SK-N-SH (cell line): ENCODE results near the gene SRSF6. TPM values are rescaled to one million over a fixed set of nuclear protein-coding genes. Genes with fewer than 3 reads are reported as not detected.

Experiments used
- CTCF ChIA-PET: fragments of 300-600, 350-600 bp; formaldehyde crosslinking; extraction: SDS; loops from one replicate; lab custom pipeline; 2021; lab: Yijun Ruan, JAX
- POLR2A ChIA-PET: fragments of 350-600 bp; sonication (Branson Sonifier 250); formaldehyde crosslinking; extraction: SDS; loops from one replicate; lab custom pipeline; 2020; ENCODE audit warnings: antibody characterized with exemption, inconsistent platforms; lab: Yijun Ruan, JAX
- DNase-seq: peaks from one replicate; pipeline ENCODE4 v3.0.0; 2012
- H2AFZ ChIP-seq: fragments of 200-600 bp; sonication (generic); 2 replicates; pipeline ENCODE4 v1.8.1; 2016; ENCODE audit warnings: antibody characterized with exemption, mild to moderate bottlenecking, low read depth
- H3F3A ChIP-seq: fragments of 200-600 bp; sonication (generic); replicated peaks from 2 replicates; pipeline ENCODE3; 2016; ENCODE audit warnings: antibody characterized with exemption, mild to moderate bottlenecking; ENCODE audit not compliant: insufficient read depth
- H3K27ac ChIP-seq, 2 experiments: fragments of 200-500 bp in 1 of 2; fragments of 200-600 bp in 1 of 2; sonication (Bioruptor generic) in 1 of 2; sonication (generic), shearing (Covaris generic) in 1 of 2; 2 replicates each; pipeline versions ENCODE4 v1.5.1 to v1.6.1; 2014 to 2016; ENCODE audit warnings: low read depth in 2 of 2, inconsistent platforms in 1 of 2, low read length in 1 of 2, mild to moderate bottlenecking in 1 of 2, mixed read lengths in 1 of 2
- H3K27me3 ChIP-seq: fragments of 200-600 bp; sonication (generic), shearing (Covaris generic); 2 replicates; pipeline ENCODE4 v1.6.1; 2016; ENCODE audit warnings: mixed run types; ENCODE audit not compliant: insufficient read depth
- H3K36me3 ChIP-seq, 2 experiments: fragments of 200-500 bp in 1 of 2; fragments of 200-600 bp in 1 of 2; sonication (Bioruptor generic) in 1 of 2; sonication (generic) in 1 of 2; replicated peaks in 1 of 2; 2 replicates each; pipeline versions ENCODE3 to v1.5.1; 2014 to 2016; ENCODE audit warnings: low read length in 1 of 2, mild to moderate bottlenecking in 1 of 2; ENCODE audit not compliant: insufficient read depth in 2 of 2, control insufficient read depth in 1 of 2
- H3K4me1 ChIP-seq, 2 experiments: fragments of 200-500 bp in 1 of 2; fragments of 200-600 bp in 1 of 2; sonication (Bioruptor generic) in 1 of 2; sonication (generic), shearing (Covaris generic) in 1 of 2; 2 replicates each; pipeline versions ENCODE4 v1.5.1 to v1.6.1; 2014 to 2016; ENCODE audit warnings: low read depth in 1 of 2, low read length in 1 of 2, mixed run types in 1 of 2; ENCODE audit not compliant: insufficient read depth in 2 of 2, control insufficient read depth in 1 of 2
- H3K4me2 ChIP-seq: fragments of 200-600 bp; sonication (generic), shearing (Covaris generic); 2 replicates; pipeline ENCODE4 v1.6.1; 2017; ENCODE audit warnings: mixed run types
- H3K4me3 ChIP-seq, 2 experiments: fragments of 200-500 bp in 1 of 2; fragments of 200-600 bp in 1 of 2; sonication (Bioruptor generic) in 1 of 2; sonication (generic), shearing (Covaris generic) in 1 of 2; 2 replicates each; pipeline versions ENCODE4 v1.5.1 to v1.8.1; 2014 to 2016; ENCODE audit warnings: low read depth in 2 of 2, inconsistent platforms in 1 of 2, low read length in 1 of 2, mild to moderate bottlenecking in 1 of 2, mixed read lengths in 1 of 2, moderate library complexity in 1 of 2
- H3K79me2 ChIP-seq: fragments of 200-600 bp; sonication (generic); 2 replicates; pipeline ENCODE4 v1.8.1; 2017; ENCODE audit warnings: mild to moderate bottlenecking; ENCODE audit not compliant: insufficient read depth
- H3K9ac ChIP-seq: fragments of 200-600 bp; sonication (generic); 2 replicates; pipeline ENCODE4 v1.6.1; 2017; ENCODE audit warnings: mixed run types
- H3K9me2 ChIP-seq: fragments of 200-600 bp; sonication (generic); 2 replicates; pipeline ENCODE4 v1.6.1; 2017; ENCODE audit warnings: mixed run types
- H3K9me3 ChIP-seq: fragments of 200-600 bp; sonication (generic); 2 replicates; pipeline ENCODE4 v1.6.1; 2017; ENCODE audit warnings: mixed run types, mild to moderate bottlenecking, moderate library complexity
- H4K20me1 ChIP-seq: fragments of 200-600 bp; sonication (generic); 2 replicates; pipeline ENCODE4 v1.6.1; 2017; ENCODE audit warnings: mild to moderate bottlenecking, mixed run types; ENCODE audit not compliant: insufficient read depth
- FOSL2 ChIP-seq: IDR thresholded peaks from 2 replicates; pipeline ENCODE4 v1.4.0; 2012; ENCODE audit warnings: low read depth, mild to moderate bottlenecking, moderate library complexity, borderline replicate concordance
- MEF2A ChIP-seq: IDR thresholded peaks from 2 replicates; pipeline ENCODE4 v1.4.0; 2012; ENCODE audit warnings: low read depth, borderline replicate concordance
- MXI1 ChIP-seq: IDR thresholded peaks from 2 replicates; pipeline ENCODE4 v1.6.1; 2012; ENCODE audit warnings: mild to moderate bottlenecking, low read depth, low read length, improper control_type of control experiment
- NFIC ChIP-seq: IDR thresholded peaks from 2 replicates; pipeline ENCODE4 v1.4.0; 2012; ENCODE audit warnings: borderline replicate concordance
- RFX5 ChIP-seq: IDR thresholded peaks from 2 replicates; pipeline ENCODE4 v1.6.1; 2012; ENCODE audit warnings: mild to moderate bottlenecking, improper control_type of control experiment, low read length
- WGBS: methylation state at CpG from one replicate; pipeline ENCODE4 v1.1.6; 2017; ENCODE audit warnings: low lambda C conversion rate; 5-methylcytosine and 5-hydroxymethylcytosine counted together
- polyA plus RNA-seq, 3 experiments: library from polyadenylated mRNA; depleted of rRNA; stranded (reverse); fragments of >200 nt; gene quantifications; 2 replicates each; pipeline ENCODE4 v1.2.3, GENCODE V29; 2012
- TF ChIP-seq, protein P1 (sequence below): IDR thresholded peaks from 2 replicates; pipeline ENCODE4 v1.4.0; 2012; ENCODE audit warnings: low read depth, borderline replicate concordance
- TF ChIP-seq, protein P2 (sequence below): IDR thresholded peaks from 2 replicates; pipeline ENCODE4 v1.4.0; 2012; ENCODE audit warnings: low read depth, borderline replicate concordance
- TF ChIP-seq, protein P3 (sequence below): IDR thresholded peaks from 2 replicates; pipeline ENCODE4; 2012
- TF ChIP-seq, protein P4 (sequence below): fragments of 200-600 bp; sonication (generic); IDR thresholded peaks from 2 replicates; pipeline ENCODE4 v1.6.1; 2017; ENCODE audit warnings: antibody characterized with exemption, mild to moderate bottlenecking, moderate library complexity

The SRSF6 gene
- polyA plus RNA-seq, 1 of the 3 experiments (the other 2 are of a cell fraction): 92.6 TPM

DNA sequence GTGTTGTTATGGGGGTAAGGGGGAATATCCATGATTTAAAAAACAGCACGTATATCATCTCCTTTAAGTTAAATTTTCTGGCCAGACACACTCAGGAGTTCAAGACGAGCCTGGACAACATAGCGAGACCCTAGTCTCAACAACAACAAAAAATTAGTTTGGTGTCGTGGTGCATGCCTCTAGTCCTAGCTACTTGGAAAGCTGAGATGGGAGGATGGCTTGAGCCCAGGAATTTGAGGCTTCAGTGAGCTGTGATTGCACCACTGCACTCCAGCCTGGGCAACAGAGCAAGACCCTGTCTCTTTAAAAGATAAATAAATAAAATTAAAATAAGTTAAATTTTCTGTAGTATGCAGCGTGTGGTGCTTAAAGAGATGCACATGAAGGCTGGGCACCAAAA is 31.5 kb upstream of the SRSF6 start:
- 21% methylated on average over 5 of the region's 5 CpGs for WGBS
- Histone ChIP-seq H3K27me3 (no peaks in the 10 kb centered on the region), H3K4me1 (peaks cover 0 to 11% of the 10 kb centered on the region in 2 experiments; a peak in 1 of 4 replicates), H4K20me1 (no peaks in the 10 kb centered on the region), H3K27ac (no peak overlapping the region), H3K9me3 (no peaks in the 10 kb centered on the region), H3K9ac (no peak overlapping the region), H3K79me2 (no peaks in the 10 kb centered on the region), H3K36me3 (no peaks in the 10 kb centered on the region), H2AFZ (no peak overlapping the region), H3K4me2 (no peak overlapping the region), H3K9me2 (no peaks in the 10 kb centered on the region), H3F3A (no peaks in the 10 kb centered on the region), H3K4me3 (no peak overlapping the region)
- TF ChIP-seq MXI1 (no peak), FOSL2 (no peak), RFX5 (no peak), NFIC (no peak), MEF2A (no peak)
- TF ChIP-seq, protein P1, sequence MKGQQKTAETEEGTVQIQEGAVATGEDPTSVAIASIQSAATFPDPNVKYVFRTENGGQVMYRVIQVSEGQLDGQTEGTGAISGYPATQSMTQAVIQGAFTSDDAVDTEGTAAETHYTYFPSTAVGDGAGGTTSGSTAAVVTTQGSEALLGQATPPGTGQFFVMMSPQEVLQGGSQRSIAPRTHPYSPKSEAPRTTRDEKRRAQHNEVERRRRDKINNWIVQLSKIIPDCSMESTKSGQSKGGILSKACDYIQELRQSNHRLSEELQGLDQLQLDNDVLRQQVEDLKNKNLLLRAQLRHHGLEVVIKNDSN: no peak
- TF ChIP-seq, protein P2, sequence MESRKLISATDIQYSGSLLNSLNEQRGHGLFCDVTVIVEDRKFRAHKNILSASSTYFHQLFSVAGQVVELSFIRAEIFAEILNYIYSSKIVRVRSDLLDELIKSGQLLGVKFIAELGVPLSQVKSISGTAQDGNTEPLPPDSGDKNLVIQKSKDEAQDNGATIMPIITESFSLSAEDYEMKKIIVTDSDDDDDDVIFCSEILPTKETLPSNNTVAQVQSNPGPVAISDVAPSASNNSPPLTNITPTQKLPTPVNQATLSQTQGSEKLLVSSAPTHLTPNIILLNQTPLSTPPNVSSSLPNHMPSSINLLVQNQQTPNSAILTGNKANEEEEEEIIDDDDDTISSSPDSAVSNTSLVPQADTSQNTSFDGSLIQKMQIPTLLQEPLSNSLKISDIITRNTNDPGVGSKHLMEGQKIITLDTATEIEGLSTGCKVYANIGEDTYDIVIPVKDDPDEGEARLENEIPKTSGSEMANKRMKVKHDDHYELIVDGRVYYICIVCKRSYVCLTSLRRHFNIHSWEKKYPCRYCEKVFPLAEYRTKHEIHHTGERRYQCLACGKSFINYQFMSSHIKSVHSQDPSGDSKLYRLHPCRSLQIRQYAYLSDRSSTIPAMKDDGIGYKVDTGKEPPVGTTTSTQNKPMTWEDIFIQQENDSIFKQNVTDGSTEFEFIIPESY: no peak
- TF ChIP-seq, protein P3, sequence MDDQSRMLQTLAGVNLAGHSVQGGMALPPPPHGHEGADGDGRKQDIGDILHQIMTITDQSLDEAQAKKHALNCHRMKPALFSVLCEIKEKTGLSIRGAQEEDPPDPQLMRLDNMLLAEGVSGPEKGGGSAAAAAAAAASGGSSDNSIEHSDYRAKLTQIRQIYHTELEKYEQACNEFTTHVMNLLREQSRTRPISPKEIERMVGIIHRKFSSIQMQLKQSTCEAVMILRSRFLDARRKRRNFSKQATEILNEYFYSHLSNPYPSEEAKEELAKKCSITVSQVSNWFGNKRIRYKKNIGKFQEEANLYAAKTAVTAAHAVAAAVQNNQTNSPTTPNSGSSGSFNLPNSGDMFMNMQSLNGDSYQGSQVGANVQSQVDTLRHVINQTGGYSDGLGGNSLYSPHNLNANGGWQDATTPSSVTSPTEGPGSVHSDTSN: no peak
- TF ChIP-seq, protein P4, sequence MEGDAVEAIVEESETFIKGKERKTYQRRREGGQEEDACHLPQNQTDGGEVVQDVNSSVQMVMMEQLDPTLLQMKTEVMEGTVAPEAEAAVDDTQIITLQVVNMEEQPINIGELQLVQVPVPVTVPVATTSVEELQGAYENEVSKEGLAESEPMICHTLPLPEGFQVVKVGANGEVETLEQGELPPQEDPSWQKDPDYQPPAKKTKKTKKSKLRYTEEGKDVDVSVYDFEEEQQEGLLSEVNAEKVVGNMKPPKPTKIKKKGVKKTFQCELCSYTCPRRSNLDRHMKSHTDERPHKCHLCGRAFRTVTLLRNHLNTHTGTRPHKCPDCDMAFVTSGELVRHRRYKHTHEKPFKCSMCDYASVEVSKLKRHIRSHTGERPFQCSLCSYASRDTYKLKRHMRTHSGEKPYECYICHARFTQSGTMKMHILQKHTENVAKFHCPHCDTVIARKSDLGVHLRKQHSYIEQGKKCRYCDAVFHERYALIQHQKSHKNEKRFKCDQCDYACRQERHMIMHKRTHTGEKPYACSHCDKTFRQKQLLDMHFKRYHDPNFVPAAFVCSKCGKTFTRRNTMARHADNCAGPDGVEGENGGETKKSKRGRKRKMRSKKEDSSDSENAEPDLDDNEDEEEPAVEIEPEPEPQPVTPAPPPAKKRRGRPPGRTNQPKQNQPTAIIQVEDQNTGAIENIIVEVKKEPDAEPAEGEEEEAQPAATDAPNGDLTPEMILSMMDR: no peak
- no peak for DNase-seq
- ChIA-PET CTCF (no interaction called here), POLR2A (no interaction called here)
